GM18868 (cell line): ENCODE data around the gene TEX30.

ENCODE experiments used
- ATAC-seq: cut with Tn5 transposase; IDR thresholded peaks from one replicate; pipeline ENCODE4 v1.9.1; 2021; ENCODE audit warnings: mild to moderate bottlenecking, moderate library complexity; ENCODE audit not compliant: unreplicated experiment

TEX30 gene

GRCh38 chr13:102718746-102719145 is 54.8 kb downstream of the TEX30 start:
- ATAC-seq: no peak
